NCI-H2107 treated with DMSO at 0.1 percent for 48 hours (cell line): ENCODE results near the gene DIP2C.

Source experiments
- DNase-seq: peaks from one replicate; lab custom pipeline; 2025; ENCODE audit not compliant: unreplicated experiment; lab: John Stamatoyannopoulos, UW

DIP2C gene

GRCh38 chr10:558364-558763 is 131.1 kb downstream of the DIP2C start:
- DNase-seq: no peak

GRCh38 chr10:557792-558328 is 131.6 kb downstream of the DIP2C start:
- DNase-seq: no peak

- no peak for DNase-seq
These were observed 132.4 kb downstream of the DIP2C start for GRCh38 chr10:556971-557637.

GRCh38 chr10:555682-556350 is 133.7 kb downstream of the DIP2C start:
- DNase-seq: no peak

GRCh38 chr10:555281-555680 is 134.2 kb downstream of the DIP2C start:
- no peak for DNase-seq

- no peak for DNase-seq
These were observed 135.2 kb downstream of the DIP2C start for GRCh38 chr10:554182-554848.

- DNase-seq: no peak
These were observed 136.2 kb downstream of the DIP2C start for GRCh38 chr10:553233-553632.

GRCh38 chr10:552679-553078 is 136.8 kb downstream of the DIP2C start:
- DNase-seq: no peak

GRCh38 chr10:551373-552252 is 137.9 kb downstream of the DIP2C start:
- no peak for DNase-seq

GRCh38 chr10:550665-551372 is 138.6 kb downstream of the DIP2C start:
- no peak for DNase-seq

GRCh38 chr10:549391-549790 is 140.1 kb downstream of the DIP2C start:
- no peak for DNase-seq

GRCh38 chr10:548238-548901 is 141.1 kb downstream of the DIP2C start:
- no peak for DNase-seq

- no peak for DNase-seq
These were observed 141.8 kb downstream of the DIP2C start for GRCh38 chr10:547591-548081.

GRCh38 chr10:546971-547590 is 142.4 kb downstream of the DIP2C start:
- peak; percentile 23 for DNase-seq

GRCh38 chr10:546451-546850 is 143.0 kb downstream of the DIP2C start:
- DNase-seq: no peak

- DNase-seq: no peak
These were observed 145.3 kb downstream of the DIP2C start for GRCh38 chr10:543862-544822.

- DNase-seq: no peak
These were observed 146.3 kb downstream of the DIP2C start for GRCh38 chr10:543131-543530.

- DNase-seq: peak; percentile 69
These were observed 147.6 kb downstream of the DIP2C start for GRCh38 chr10:541750-542371.
